Thymus (tissue), 11 donors: ENCODE results near the gene PALB2. TPM values are rescaled to one million over a fixed set of nuclear protein-coding genes. Genes with fewer than 3 reads are reported as not detected.
"Not testable (repeated sequence)": the region's sequence is repeated elsewhere in the genome, so short reads cannot be mapped to it uniquely, and the experiment has no call there.

Source experiments
- DNase-seq, 9 donors: peaks; one replicate each; pipeline ENCODE4 v3.0.0-alpha.2; 2013; ENCODE audit warnings: low spot score in 9 of 9, low read depth in 6 of 9, missing footprints in 1 of 9
- H3K27ac ChIP-seq, 2 donors: one replicate each; pipeline ENCODE4 v1.5.1; 2013; ENCODE audit warnings: control low read depth in 1 of 2, low read depth in 1 of 2, low read length in 1 of 2, mild to moderate bottlenecking in 1 of 2, moderate library complexity in 1 of 2
- H3K27me3 ChIP-seq, 2 donors: one replicate each; pipeline ENCODE4 v1.5.1; 2013; ENCODE audit warnings: low read length in 1 of 2; ENCODE audit not compliant: control insufficient read depth in 2 of 2, insufficient read depth in 1 of 2
- H3K36me3 ChIP-seq, 2 donors: one replicate each; pipeline ENCODE4 v1.5.1; 2013; ENCODE audit warnings: low read length in 1 of 2, mild to moderate bottlenecking in 1 of 2, moderate library complexity in 1 of 2; ENCODE audit not compliant: control insufficient read depth in 2 of 2, insufficient read depth in 2 of 2
- H3K4me1 ChIP-seq, 2 donors: one replicate each; pipeline ENCODE4 v1.5.1; 2013; ENCODE audit warnings: low read length in 2 of 2; ENCODE audit not compliant: control insufficient read depth in 2 of 2, insufficient read depth in 2 of 2
- H3K4me3 ChIP-seq, 2 donors: one replicate each; pipeline ENCODE4 v1.5.1; 2013; ENCODE audit warnings: low read length in 2 of 2, control low read depth in 1 of 2, mild to moderate bottlenecking in 1 of 2
- H3K9me3 ChIP-seq, 2 donors: one replicate each; pipeline ENCODE4 v1.5.1; 2013; ENCODE audit warnings: low read length in 1 of 2, mild to moderate bottlenecking in 1 of 2; ENCODE audit not compliant: control insufficient read depth in 2 of 2, insufficient read depth in 1 of 2
- WGBS: extraction: QIAGEN DNeasy Blood & Tissue Kit; methylation state at CpG from one replicate; pipeline ENCODE4 v1.1.7; 2013; 5-methylcytosine and 5-hydroxymethylcytosine counted together
- polyA plus RNA-seq: library from polyadenylated mRNA; stranded (reverse); fragments of 200-250 nt; gene quantifications from one replicate; pipeline ENCODE4 v1.2.3, GENCODE V29; 2013
- total RNA-seq: library from RNA; stranded (reverse); fragments of 120-200 nt; gene quantifications from one replicate; pipeline ENCODE4 v1.2.4, GENCODE V29; 2013
- donor health status: healthy.

PALB2 gene
- total and polyA plus RNA-seq, 2 donors, result 10.0 to 14.3 TPM

DNA sequence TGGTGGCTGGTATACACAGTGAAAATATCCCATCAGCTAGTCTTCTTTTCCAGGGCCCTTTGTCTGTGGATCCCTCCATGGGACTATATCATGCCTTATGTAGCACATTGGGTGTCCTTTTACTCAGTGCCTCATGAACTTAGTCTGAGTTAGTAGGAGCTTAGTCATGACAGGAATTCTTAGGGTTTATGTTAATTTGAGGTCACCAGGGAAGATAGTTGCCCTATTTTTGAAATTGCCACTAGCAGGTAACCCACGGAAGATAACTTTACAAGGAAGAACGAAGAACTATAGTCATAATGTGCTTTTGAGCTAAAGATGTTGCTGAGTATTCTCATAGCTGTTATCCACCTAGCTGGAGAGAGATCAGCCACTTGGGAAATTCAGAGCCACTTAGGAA is 22.8 kb upstream of the PALB2 start:
- over 99% methylated on average over 2 of the region's 2 CpGs for WGBS

GRCh38 chr16:23651943-23652468 is 10.9 kb upstream of the PALB2 start:
- 95% methylated on average over 4 of the region's 4 CpGs for WGBS
- Histone ChIP-seq H3K36me3 (peaks cover 15 to 17% of the 10 kb centered on the region in 2 donors), H3K9me3 (no peaks in the 10 kb centered on the region), H3K27me3 (no peaks in the 10 kb centered on the region), H3K4me1 (no peaks in the 10 kb centered on the region), H3K4me3 (no peak overlapping the region), H3K27ac (no peak overlapping the region)
- DNase-seq, result no peak

More for the DNA sequence above, 22.8 kb upstream of the PALB2 start:
- Histone ChIP-seq H3K36me3 (peaks cover 61 to 83% of the 10 kb centered on the region in 2 donors), H3K9me3 (no peaks in the 10 kb centered on the region), H3K27me3 (no peaks in the 10 kb centered on the region), H3K27ac (no peak overlapping the region), H3K4me1 (no peaks in the 10 kb centered on the region), H3K4me3 (no peak overlapping the region)
- DNase-seq, result no peak

DNA sequence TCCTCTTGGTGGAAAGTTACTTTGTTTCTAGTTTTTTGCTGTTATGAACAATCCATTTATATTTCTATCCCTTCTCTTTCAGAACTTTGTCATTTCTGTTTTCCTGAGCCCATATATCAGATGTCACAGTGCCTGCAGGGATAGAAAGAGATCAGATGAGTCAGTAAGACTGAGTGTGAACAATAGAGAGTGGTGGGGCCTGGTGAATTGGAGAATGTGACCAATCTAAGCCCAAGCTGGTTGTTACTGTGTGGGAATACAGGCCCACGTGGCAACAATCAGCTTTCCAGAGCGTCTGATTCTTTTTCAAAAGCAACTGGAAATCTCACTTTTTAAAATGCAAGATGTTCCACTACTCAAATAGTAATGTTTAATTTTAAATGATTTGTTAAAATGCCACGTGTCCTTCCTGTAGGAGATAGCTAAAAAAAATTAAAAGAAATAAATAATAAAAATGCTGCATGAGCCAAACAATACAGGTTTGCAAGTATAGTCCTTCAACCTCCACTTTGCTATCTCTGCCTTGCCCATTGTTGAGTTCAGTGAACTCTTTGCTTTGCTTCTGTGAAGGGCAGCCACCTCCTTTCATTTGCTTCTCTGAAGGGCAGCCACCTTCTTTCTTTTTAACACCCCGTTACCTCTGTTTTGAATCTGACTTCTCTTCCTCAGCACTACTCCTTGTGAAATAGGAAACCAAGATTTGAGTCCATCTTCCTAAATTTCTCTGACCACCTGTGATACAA is 9.7 kb upstream of the PALB2 start:
- no peak for DNase-seq
- Histone ChIP-seq H3K4me1 (no peaks in the 10 kb centered on the region), H3K27me3 (no peaks in the 10 kb centered on the region), H3K27ac (no peak overlapping the region), H3K9me3 (no peaks in the 10 kb centered on the region), H3K36me3 (peaks cover 17 to 19% of the 10 kb centered on the region in 2 donors), H3K4me3 (no peak overlapping the region)
- 96% methylated on average over 4 of the region's 4 CpGs for WGBS

- H3K27me3 ChIP-seq, result no peaks in the 10 kb centered on the region
- H3K27ac ChIP-seq, result no peak overlapping the region
- peaks cover 2 to 12% of the 10 kb centered on the region in 2 donors for H3K36me3 ChIP-seq
- no peaks in the 10 kb centered on the region for H3K9me3 ChIP-seq
- WGBS, result 87% methylated on average over 14 of the region's 14 CpGs
- DNase-seq, result no peak
- peaks cover 13 to 16% of the 10 kb centered on the region in 2 donors for H3K4me1 ChIP-seq
- H3K4me3 ChIP-seq, result peak overlapping the region; percentile 65 to 94
Observed at GRCh38 chr16:23642246-23642774, 1.2 kb upstream of the PALB2 start.

- H3K36me3 ChIP-seq, result peaks cover 3 to 10% of the 10 kb centered on the region in 2 donors
- H3K4me3 ChIP-seq, result peak overlapping the region; percentile 65 to 94
- peak in 3 of 9 donors; percentile 1 to 16 (median 1) for DNase-seq
- peaks cover 13 to 16% of the 10 kb centered on the region in 2 donors for H3K4me1 ChIP-seq
- WGBS, result 2% methylated on average over 8 of the region's 8 CpGs
- peak overlapping the region in 1 of 2 donors; percentile 52 for H3K27ac ChIP-seq
- no peaks in the 10 kb centered on the region for H3K27me3 ChIP-seq
- no peaks in the 10 kb centered on the region for H3K9me3 ChIP-seq
Observed at GRCh38 chr16:23640615-23640930, 537 bp downstream of the PALB2 start.

DNA sequence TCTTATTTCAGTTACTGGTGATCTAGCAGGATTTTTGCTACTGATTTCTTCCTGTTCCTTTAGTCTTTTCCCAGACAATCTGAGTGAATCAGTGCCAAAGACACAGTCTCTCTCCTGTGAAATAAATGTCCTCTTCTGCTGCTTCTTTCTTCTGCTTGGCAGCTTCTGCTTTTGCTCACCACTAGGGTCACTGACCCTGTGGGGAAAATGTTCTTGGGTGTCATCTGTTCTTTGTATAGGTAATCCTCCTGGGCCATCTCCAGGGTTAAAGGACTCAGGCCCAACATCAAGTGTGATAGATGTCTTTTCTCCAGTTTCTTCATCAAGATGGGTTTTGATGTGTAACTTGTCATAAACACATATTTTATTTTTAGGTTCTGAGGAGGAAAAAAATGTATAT is 5.2 kb downstream of the PALB2 start:
- no peak overlapping the region for H3K4me3 ChIP-seq
- H3K27me3 ChIP-seq, result no peaks in the 10 kb centered on the region
- H3K9me3 ChIP-seq, result no peaks in the 10 kb centered on the region
- H3K4me1 ChIP-seq, result peaks cover 7 to 10% of the 10 kb centered on the region in 2 donors
- no peak overlapping the region for H3K27ac ChIP-seq
- no peak for DNase-seq
- H3K36me3 ChIP-seq, result peaks cover 7% of the 10 kb centered on the region in 2 donors

DNA sequence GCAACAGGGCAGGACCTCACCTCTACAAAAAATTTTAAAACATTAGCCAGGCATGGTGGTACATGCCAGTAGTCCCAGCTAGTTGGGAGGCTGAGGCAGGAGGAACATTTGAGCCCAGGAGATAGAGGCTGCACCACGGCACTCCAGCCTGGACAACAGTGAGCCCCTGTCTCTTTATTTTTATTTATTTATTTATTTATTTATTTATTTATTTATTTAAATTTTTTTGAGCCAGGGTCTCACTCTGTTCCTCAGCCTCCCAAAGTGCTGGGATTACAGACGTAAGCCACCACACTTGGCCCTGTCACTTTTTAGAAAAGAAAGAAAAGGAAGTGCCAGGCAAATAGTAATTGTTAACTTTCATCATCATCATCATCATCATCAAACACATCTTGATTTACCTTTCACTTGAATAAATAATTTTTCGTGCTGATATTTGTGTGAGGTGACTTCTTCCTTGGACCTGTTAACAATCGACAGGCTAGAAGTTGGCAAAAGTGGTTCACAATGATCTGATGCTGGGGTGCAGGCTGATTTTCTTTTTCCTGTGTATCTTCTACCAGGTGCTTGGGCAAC is 6.6 kb downstream of the PALB2 start:
- Histone ChIP-seq H3K27me3 (no peaks in the 10 kb centered on the region), H3K9me3 (no peaks in the 10 kb centered on the region), H3K4me1 (no peaks in the 10 kb centered on the region), H3K4me3 (no peak overlapping the region), H3K36me3 (peaks cover 11 to 15% of the 10 kb centered on the region in 2 donors), H3K27ac (no peak overlapping the region)
- WGBS, result 98% methylated on average over 4 of the region's 4 CpGs
- no peak for DNase-seq

DNA sequence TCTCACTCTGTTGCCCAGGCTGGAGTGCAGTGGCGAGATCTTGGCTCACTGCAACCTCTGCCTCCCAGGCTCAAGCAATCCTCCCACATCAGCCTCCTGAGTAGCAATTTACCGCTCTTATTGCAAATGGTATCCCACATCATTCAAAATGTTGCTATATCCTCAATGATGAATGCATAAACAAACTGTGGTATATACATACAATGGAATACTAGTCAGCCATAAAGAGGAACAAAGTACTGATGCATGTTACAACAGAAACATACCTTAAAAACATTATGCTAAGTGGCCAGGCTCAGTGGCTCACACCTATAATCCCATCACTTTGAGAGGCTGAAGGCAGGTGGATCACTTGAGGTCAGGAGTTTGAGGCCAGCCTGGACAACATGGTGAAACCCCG is 9.2 kb downstream of the PALB2 start:
- DNase-seq, result not testable (repeated sequence)
- 99% methylated on average over 3 of the region's 3 CpGs for WGBS
- H3K36me3 ChIP-seq, result peaks cover 15% of the 10 kb centered on the region in 2 donors

DNA sequence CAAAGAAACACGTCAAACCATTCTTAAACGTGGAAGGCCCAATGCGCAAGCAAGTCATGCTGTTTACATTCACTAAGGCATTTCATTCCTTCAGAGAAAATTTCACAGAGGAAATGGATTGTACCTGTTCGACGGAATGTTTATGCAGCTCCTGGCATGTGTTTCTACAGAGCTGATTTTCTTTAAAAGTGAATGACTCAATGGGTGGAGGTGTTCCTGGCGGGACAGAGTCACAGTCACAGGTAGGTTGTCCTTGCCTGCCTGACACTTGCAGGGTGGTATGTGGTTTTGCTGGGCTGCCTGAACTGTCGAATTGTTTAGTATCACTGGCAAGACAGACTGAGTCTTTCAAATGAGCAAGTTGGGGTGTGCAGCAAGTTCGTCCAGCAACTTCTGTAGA is 11.6 kb downstream of the PALB2 start:
- H3K9me3 ChIP-seq, result no peaks in the 10 kb centered on the region
- no peak for DNase-seq
- no peak overlapping the region for H3K27ac ChIP-seq
- H3K4me3 ChIP-seq, result no peak overlapping the region
- 98% methylated on average over 8 of the region's 8 CpGs for WGBS
- no peaks in the 10 kb centered on the region for H3K27me3 ChIP-seq
- peaks cover 13 to 25% of the 10 kb centered on the region in 2 donors for H3K36me3 ChIP-seq
- no peaks in the 10 kb centered on the region for H3K4me1 ChIP-seq

More for the DNA sequence above, 9.2 kb downstream of the PALB2 start:
- H3K27ac ChIP-seq, H3K4me1 ChIP-seq, H3K9me3 ChIP-seq, H3K27me3 ChIP-seq, H3K4me3 ChIP-seq: not testable (repeated sequence)
